ENCODE data around the gene NBEAL2. TPM values are rescaled to one million over a fixed set of nuclear protein-coding genes. Genes with fewer than 3 reads are reported as not detected.

The NBEAL2 gene
- total RNA-seq, 1 experiment from 2014 or later: 0.95 TPM

- DNase-seq: no peak
- peak overlapping the region; percentile 68 for H3K27ac ChIP-seq
- no peaks in the 10 kb centered on the region for H3K9me3 ChIP-seq (replicated peaks)
- no peaks in the 10 kb centered on the region for H3K36me3 ChIP-seq
- H3K4me3 ChIP-seq: peak overlapping the region; percentile 61
- H3K27me3 ChIP-seq: no peaks in the 10 kb centered on the region
- H3K4me1 ChIP-seq: no peaks in the 10 kb centered on the region
Observed at GRCh38 chr3:47010111-47010712, 30.7 kb downstream of the NBEAL2 start.

- no peak for DNase-seq
- no peaks in the 10 kb centered on the region for H3K9me3 ChIP-seq (replicated peaks)
- peaks cover under 1% of the 10 kb centered on the region; the same call in 1 of the 2 replicates for H3K36me3 ChIP-seq
- no peaks in the 10 kb centered on the region for H3K27me3 ChIP-seq
- 0 out of 2 replicates have a peak, but pooled peaks cover under 1% of the 10 kb centered on the region for H3K4me1 ChIP-seq
- H3K4me3 ChIP-seq: no peak overlapping the region
- H3K27ac ChIP-seq: no peak overlapping the region
Observed at GRCh38 chr3:47010910-47011309, 31.4 kb downstream of the NBEAL2 start.

- no peak for DNase-seq
- Histone ChIP-seq H3K4me3 (no peak overlapping the region), H3K27me3 (no peaks in the 10 kb centered on the region), H3K27ac (no peak overlapping the region), H3K4me1 (peaks cover 5% of the 10 kb centered on the region), H3K9me3 (replicated peaks) (no peaks in the 10 kb centered on the region), H3K36me3 (peaks cover 5% of the 10 kb centered on the region)
Observed at GRCh38 chr3:47011371-47011770, 31.9 kb downstream of the NBEAL2 start.

- Histone ChIP-seq H3K9me3 (replicated peaks) (no peaks in the 10 kb centered on the region), H3K36me3 (peaks cover 11% of the 10 kb centered on the region), H3K4me1 (peaks cover 17% of the 10 kb centered on the region), H3K4me3 (no peak overlapping the region), H3K27me3 (no peaks in the 10 kb centered on the region), H3K27ac (no peak overlapping the region)
- DNase-seq: no peak
Observed at GRCh38 chr3:47012342-47013230, 33.1 kb downstream of the NBEAL2 start.

- Histone ChIP-seq H3K4me1 (peaks cover 21% of the 10 kb centered on the region), H3K27ac (no peak overlapping the region), H3K36me3 (peaks cover 11% of the 10 kb centered on the region), H3K9me3 (replicated peaks) (no peaks in the 10 kb centered on the region), H3K4me3 (no peak overlapping the region), H3K27me3 (no peaks in the 10 kb centered on the region)
- DNase-seq: no peak
Observed at GRCh38 chr3:47013231-47013630, 33.8 kb downstream of the NBEAL2 start.

- no peak overlapping the region for H3K27ac ChIP-seq
- H3K4me1 ChIP-seq: peaks cover 29% of the 10 kb centered on the region
- H3K4me3 ChIP-seq: no peak overlapping the region
- H3K36me3 ChIP-seq: peaks cover 11% of the 10 kb centered on the region
- no peak for DNase-seq
- H3K27me3 ChIP-seq: no peaks in the 10 kb centered on the region
- no peaks in the 10 kb centered on the region for H3K9me3 ChIP-seq (replicated peaks)
Observed at GRCh38 chr3:47014036-47014435, 34.6 kb downstream of the NBEAL2 start.

- H3K4me1 ChIP-seq: peaks cover 34% of the 10 kb centered on the region
- no peaks in the 10 kb centered on the region for H3K27me3 ChIP-seq
- peaks cover 21% of the 10 kb centered on the region for H3K36me3 ChIP-seq
- no peaks in the 10 kb centered on the region for H3K9me3 ChIP-seq (replicated peaks)
- no peak for DNase-seq
- H3K27ac ChIP-seq: no peak overlapping the region
- no peak overlapping the region for H3K4me3 ChIP-seq
Observed at GRCh38 chr3:47015151-47015550, 35.7 kb downstream of the NBEAL2 start.

- peaks cover 21% of the 10 kb centered on the region for H3K36me3 ChIP-seq
- no peak overlapping the region for H3K4me3 ChIP-seq
- H3K4me1 ChIP-seq: peaks cover 34% of the 10 kb centered on the region
- no peaks in the 10 kb centered on the region for H3K27me3 ChIP-seq
- H3K9me3 ChIP-seq (replicated peaks): no peaks in the 10 kb centered on the region
- no peak for DNase-seq
- no peak overlapping the region for H3K27ac ChIP-seq
Observed at GRCh38 chr3:47016086-47016933, 36.8 kb downstream of the NBEAL2 start.

GRCh38 chr3:47016934-47017435 is 37.5 kb downstream of the NBEAL2 start:
- Histone ChIP-seq H3K27me3 (no peaks in the 10 kb centered on the region), H3K4me3 (no peak overlapping the region), H3K36me3 (peaks cover 21% of the 10 kb centered on the region), H3K9me3 (replicated peaks) (no peaks in the 10 kb centered on the region), H3K27ac (no peak overlapping the region), H3K4me1 (peaks cover 34% of the 10 kb centered on the region)
- DNase-seq: peak in 1 of 2 experiments; percentile 40

GRCh38 chr3:47017504-47018268 is 38.2 kb downstream of the NBEAL2 start:
- Histone ChIP-seq H3K27ac (no peak overlapping the region), H3K27me3 (no peaks in the 10 kb centered on the region), H3K9me3 (replicated peaks) (no peaks in the 10 kb centered on the region), H3K4me1 (peaks cover 34% of the 10 kb centered on the region), H3K4me3 (no peak overlapping the region), H3K36me3 (peaks cover 21% of the 10 kb centered on the region)
- peak; percentile 64 to 84 for DNase-seq

GRCh38 chr3:47018269-47018611 is 38.8 kb downstream of the NBEAL2 start:
- Histone ChIP-seq H3K36me3 (peaks cover 21% of the 10 kb centered on the region), H3K4me3 (no peak overlapping the region), H3K27ac (no peak overlapping the region), H3K27me3 (no peaks in the 10 kb centered on the region), H3K9me3 (replicated peaks) (no peaks in the 10 kb centered on the region), H3K4me1 (peaks cover 34% of the 10 kb centered on the region)
- DNase-seq: no peak

- Histone ChIP-seq H3K9me3 (replicated peaks) (no peaks in the 10 kb centered on the region), H3K27me3 (no peaks in the 10 kb centered on the region), H3K4me1 (peaks cover 34% of the 10 kb centered on the region), H3K4me3 (no peak overlapping the region), H3K27ac (no peak overlapping the region), H3K36me3 (peaks cover 21% of the 10 kb centered on the region)
- DNase-seq: no peak
Observed at GRCh38 chr3:47019201-47019600, 39.7 kb downstream of the NBEAL2 start.

- Histone ChIP-seq H3K9me3 (replicated peaks) (no peaks in the 10 kb centered on the region), H3K4me3 (no peak overlapping the region), H3K36me3 (peaks cover 21% of the 10 kb centered on the region), H3K4me1 (peaks cover 34% of the 10 kb centered on the region), H3K27me3 (no peaks in the 10 kb centered on the region), H3K27ac (no peak overlapping the region)
- DNase-seq: no peak
Observed at GRCh38 chr3:47020311-47020710, 40.8 kb downstream of the NBEAL2 start.

GRCh38 chr3:47022641-47023071 is 43.2 kb downstream of the NBEAL2 start:
- DNase-seq: no peak
- no peaks in the 10 kb centered on the region for H3K27me3 ChIP-seq

More at GRCh38 chr3:47022641-47023071, 43.2 kb downstream of the NBEAL2 start:
- Histone ChIP-seq H3K4me3 (no peak overlapping the region), H3K27ac (no peak overlapping the region), H3K4me1 (peaks cover 17% of the 10 kb centered on the region), H3K9me3 (replicated peaks) (no peaks in the 10 kb centered on the region), H3K36me3 (peaks cover 10% of the 10 kb centered on the region; the same call in 1 of the 2 replicates)
